Mucosa of stomach (tissue), 1 donor: ENCODE results near the gene SLC22A31.
"Not testable (repeated sequence)": the region's sequence is repeated elsewhere in the genome, so short reads cannot be mapped to it uniquely, and the experiment has no call there.

ENCODE experiments used
- H3K27me3 ChIP-seq: one replicate; pipeline ENCODE4 v1.7.0; 2013; ENCODE audit warnings: mild to moderate bottlenecking, low read length; ENCODE audit not compliant: control insufficient read depth, insufficient read depth
- H3K36me3 ChIP-seq: one replicate; pipeline ENCODE4 v1.7.0; 2013; ENCODE audit warnings: low read length; ENCODE audit not compliant: control insufficient read depth, insufficient read depth
- H3K4me1 ChIP-seq: one replicate; pipeline ENCODE4 v1.7.0; 2013; ENCODE audit warnings: mild to moderate bottlenecking, low read length; ENCODE audit not compliant: control insufficient read depth, insufficient read depth
- H3K4me3 ChIP-seq: one replicate; pipeline ENCODE4 v1.7.0; 2013; ENCODE audit warnings: low read length
- H3K9ac ChIP-seq: one replicate; pipeline ENCODE4 v1.7.0; 2013; ENCODE audit warnings: mild to moderate bottlenecking, low read length, moderate library complexity
- H3K9me3 ChIP-seq: one replicate; pipeline ENCODE4 v1.7.0; 2013; ENCODE audit warnings: mild to moderate bottlenecking, low read length, moderate library complexity; ENCODE audit not compliant: control insufficient read depth
- donor health status: Pancreatic carcinoma.

The SLC22A31 gene

DNA sequence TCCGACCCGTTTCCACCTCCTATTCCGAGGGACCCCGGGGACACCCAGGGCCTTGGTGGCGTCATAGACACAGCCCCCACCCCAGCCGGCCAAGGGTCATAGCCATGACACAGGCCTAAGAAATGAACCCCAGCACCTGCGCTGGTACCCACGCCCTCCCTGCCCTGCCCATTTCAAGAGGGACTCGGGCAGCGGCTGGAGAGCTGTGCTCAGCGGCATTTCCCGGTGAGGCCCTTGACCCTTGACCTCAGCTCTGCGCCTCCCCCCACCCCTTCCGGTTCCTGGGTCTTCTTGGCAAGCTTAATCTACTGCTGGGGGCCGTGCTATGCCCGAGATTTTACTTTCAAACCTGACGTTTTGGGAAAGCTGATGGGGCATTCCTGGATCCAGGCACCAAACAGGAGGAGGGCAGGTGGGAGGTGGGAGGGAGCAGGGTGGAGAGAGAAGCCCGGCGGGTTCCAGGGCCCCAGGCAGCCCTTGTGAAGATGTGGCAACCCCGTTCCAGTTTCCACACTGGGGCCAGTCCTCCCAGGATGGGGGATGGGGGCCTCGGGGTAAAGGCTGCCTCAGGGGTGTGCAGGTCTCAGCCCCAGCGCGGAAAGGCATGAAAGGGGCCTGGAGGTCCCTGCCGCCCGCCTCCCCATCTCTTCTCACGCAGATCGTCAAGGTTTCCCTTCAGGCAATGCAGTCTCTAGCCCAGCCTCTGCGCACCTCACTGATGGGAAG is at the start of gene SLC22A31:
Gene SLC22A31, minus strand, starts transcription at position 414 of the 726 bp plus-strand sequence. Its CDS starts 36 bp downstream, at position 378.
- H3K4me3 ChIP-seq: no peak within 1 kb of the TSS
- no peak within 1 kb of the TSS for H3K9ac ChIP-seq
- peaks cover 10% of the 10 kb centered on the region for H3K4me1 ChIP-seq
- peaks cover 45% of the 10 kb centered on the region for H3K27me3 ChIP-seq
- no peaks in the 10 kb centered on the region for H3K9me3 ChIP-seq
- H3K36me3 ChIP-seq: no peaks in the 10 kb centered on the region

- Histone ChIP-seq H3K36me3 (no peaks in the 10 kb centered on the region), H3K9ac (no peak overlapping the region), H3K4me3 (no peak overlapping the region)
These were observed 48.1 kb upstream of the SLC22A31 start for GRCh38 chr16:89248196-89248982.

DNA sequence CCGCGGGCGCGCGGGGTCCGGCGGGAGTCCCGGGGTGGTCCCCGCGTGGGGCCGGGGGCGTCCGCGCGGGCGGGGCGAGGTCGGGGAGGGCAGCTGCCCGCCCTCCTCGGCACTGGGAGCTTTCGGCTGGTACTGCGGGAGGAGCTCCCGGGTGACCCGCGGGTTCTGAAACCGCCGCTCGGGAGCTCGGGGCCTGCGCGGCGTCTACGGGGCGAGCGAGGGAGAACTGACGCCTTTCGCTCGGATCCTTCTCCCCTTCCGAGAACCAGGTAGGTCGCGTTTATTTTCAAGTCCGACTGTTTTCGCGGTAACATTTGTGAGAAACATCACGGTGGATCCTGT is 47.4 kb upstream of the SLC22A31 start:
- H3K4me1 ChIP-seq, H3K36me3 ChIP-seq, H3K27me3 ChIP-seq, H3K9me3 ChIP-seq, H3K4me3 ChIP-seq, H3K9ac ChIP-seq: not testable (repeated sequence)

More at GRCh38 chr16:89248196-89248982, 48.1 kb upstream of the SLC22A31 start:
- Histone ChIP-seq H3K9me3 (no peaks in the 10 kb centered on the region), H3K4me1 (peaks cover 8% of the 10 kb centered on the region), H3K27me3 (peaks cover 3% of the 10 kb centered on the region)

DNA sequence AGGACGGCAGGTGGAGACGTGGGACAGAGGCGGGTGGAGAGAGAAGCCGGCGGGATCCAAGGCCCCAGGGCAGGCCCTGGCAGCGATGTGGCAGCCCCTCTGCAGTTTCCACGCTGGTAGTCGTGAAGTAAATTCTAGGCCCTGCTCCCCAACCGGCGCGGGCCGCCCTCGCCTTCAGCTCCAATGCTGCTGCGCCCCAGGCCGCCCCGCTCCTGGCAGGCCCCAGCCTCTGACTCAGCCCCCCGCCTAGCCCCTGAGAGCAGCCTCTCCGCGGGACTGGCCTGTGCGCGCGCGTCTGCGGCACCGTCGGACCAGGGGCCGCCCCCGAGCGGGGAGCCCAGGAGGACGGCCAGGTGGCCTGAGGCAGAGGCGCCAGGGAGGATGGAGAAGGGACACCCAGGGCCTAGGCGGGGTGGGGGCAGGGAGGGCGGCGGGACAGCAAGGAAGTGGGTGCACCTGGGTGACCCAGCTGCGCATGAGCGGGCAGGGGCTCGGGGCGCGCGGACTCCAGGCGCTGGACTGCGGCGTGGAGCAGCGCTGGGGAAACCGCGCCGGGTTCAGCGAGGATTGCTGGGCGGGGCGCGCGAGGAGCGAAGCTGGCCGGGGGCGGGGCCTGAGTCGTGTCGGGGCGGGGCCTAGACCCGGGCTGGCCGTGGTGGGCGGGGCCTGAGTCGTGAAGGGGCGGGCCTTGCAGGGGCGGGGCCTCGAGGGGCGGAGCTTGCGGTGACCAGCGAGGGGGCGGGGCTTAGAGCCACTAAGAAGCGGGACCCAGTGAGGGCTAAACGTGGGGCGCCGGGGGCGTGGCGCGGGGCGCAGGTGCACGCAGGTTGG is 46.8 kb upstream of the SLC22A31 start:
- H3K9ac ChIP-seq: peak overlapping the region; percentile 28
- H3K9me3 ChIP-seq: no peaks in the 10 kb centered on the region
- H3K4me1 ChIP-seq: peaks cover 8% of the 10 kb centered on the region
- no peak overlapping the region for H3K4me3 ChIP-seq
- H3K36me3 ChIP-seq: no peaks in the 10 kb centered on the region
- H3K27me3 ChIP-seq: peaks cover 3% of the 10 kb centered on the region

- H3K9ac ChIP-seq: peak overlapping the region; percentile 28
- H3K4me1 ChIP-seq: peaks cover 8% of the 10 kb centered on the region
- H3K27me3 ChIP-seq: peaks cover 3% of the 10 kb centered on the region
- no peak overlapping the region for H3K4me3 ChIP-seq
- H3K36me3 ChIP-seq: no peaks in the 10 kb centered on the region
- no peaks in the 10 kb centered on the region for H3K9me3 ChIP-seq
These were observed 46.1 kb upstream of the SLC22A31 start for GRCh38 chr16:89246383-89246902.

- no peak overlapping the region for H3K9ac ChIP-seq
- H3K36me3 ChIP-seq: no peaks in the 10 kb centered on the region
- peaks cover 3% of the 10 kb centered on the region for H3K27me3 ChIP-seq
- H3K4me1 ChIP-seq: peaks cover 8% of the 10 kb centered on the region
- H3K9me3 ChIP-seq: no peaks in the 10 kb centered on the region
- H3K4me3 ChIP-seq: no peak overlapping the region
These were observed 44.4 kb upstream of the SLC22A31 start for GRCh38 chr16:89244754-89245153.

DNA sequence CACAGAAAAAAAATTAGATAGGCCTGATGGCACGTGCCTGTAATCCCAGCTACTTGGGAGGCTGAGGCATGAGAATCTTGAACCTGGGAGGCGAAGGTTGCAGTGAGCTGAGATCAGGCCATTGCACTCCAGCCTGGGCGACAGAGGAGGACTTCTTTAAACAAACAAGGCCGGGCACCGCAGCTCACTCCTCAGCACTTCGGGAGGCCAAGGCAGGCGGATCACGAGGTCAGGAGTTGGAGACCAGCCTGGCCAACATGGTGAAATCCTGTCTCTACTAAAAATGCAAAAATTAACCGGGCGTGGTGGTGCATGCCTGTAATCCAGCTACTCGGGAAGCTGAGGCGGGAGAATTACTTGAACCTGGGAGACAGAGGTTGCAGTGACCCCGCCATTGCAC is 43.9 kb upstream of the SLC22A31 start:
- not testable (repeated sequence) for H3K4me1 ChIP-seq, H3K36me3 ChIP-seq, H3K27me3 ChIP-seq, H3K4me3 ChIP-seq, H3K9ac ChIP-seq, H3K9me3 ChIP-seq

DNA sequence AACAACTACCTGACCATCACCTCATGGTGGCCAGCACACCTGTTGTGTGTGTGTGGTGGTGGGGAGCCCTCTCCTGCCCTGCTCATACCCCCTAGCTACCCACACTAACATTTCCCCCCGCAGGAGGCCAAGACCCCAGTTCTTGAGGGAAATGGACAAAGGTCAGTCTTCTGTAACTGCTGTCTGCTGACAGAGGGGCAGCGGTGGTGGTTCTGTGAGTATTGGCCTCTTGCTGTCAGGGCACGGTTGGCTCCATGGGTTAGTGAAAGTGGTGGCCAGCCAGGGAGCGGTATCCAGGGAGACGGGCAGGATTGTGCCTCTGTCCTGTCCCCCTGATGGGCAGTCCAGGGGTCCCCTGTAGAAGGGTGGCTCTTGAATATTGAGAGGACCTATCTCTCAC is 43.3 kb upstream of the SLC22A31 start:
- Histone ChIP-seq H3K4me3 (no peak overlapping the region), H3K36me3 (no peaks in the 10 kb centered on the region), H3K9ac (no peak overlapping the region), H3K27me3 (peaks cover 3% of the 10 kb centered on the region), H3K9me3 (no peaks in the 10 kb centered on the region), H3K4me1 (peaks cover 8% of the 10 kb centered on the region)

DNA sequence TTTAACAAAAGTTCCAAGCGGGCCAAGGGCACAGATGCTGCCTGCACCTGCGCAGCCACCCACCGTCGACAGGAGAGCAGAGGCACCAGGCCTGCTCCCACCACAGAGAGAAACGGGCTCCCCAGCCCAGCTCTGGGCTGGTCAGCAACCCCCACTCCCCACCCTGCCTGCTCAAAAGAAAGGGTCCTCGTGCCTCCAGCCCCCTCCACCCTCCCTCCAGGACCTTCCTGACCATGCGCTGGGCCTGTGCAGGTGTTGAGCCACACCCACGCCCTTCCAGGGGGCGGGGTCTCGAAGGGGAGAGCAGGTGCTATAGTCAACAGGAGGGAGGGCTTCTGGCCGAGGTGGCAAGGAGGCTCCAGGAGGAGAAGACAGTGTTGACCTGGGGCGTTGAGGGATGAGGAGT is 42.5 kb upstream of the SLC22A31 start:
- no peaks in the 10 kb centered on the region for H3K36me3 ChIP-seq
- H3K9me3 ChIP-seq: no peaks in the 10 kb centered on the region
- H3K4me1 ChIP-seq: peaks cover 8% of the 10 kb centered on the region

GRCh38 chr16:89241187-89242007 is 41.1 kb upstream of the SLC22A31 start:
- Histone ChIP-seq H3K9me3 (no peaks in the 10 kb centered on the region), H3K4me1 (no peaks in the 10 kb centered on the region), H3K4me3 (peak overlapping the region; percentile 75), H3K9ac (peak overlapping the region; percentile 97), H3K36me3 (no peaks in the 10 kb centered on the region), H3K27me3 (no peaks in the 10 kb centered on the region)

More for the DNA sequence above, 42.5 kb upstream of the SLC22A31 start:
- Histone ChIP-seq H3K27me3 (peaks cover 3% of the 10 kb centered on the region), H3K9ac (no peak overlapping the region), H3K4me3 (no peak overlapping the region)

DNA sequence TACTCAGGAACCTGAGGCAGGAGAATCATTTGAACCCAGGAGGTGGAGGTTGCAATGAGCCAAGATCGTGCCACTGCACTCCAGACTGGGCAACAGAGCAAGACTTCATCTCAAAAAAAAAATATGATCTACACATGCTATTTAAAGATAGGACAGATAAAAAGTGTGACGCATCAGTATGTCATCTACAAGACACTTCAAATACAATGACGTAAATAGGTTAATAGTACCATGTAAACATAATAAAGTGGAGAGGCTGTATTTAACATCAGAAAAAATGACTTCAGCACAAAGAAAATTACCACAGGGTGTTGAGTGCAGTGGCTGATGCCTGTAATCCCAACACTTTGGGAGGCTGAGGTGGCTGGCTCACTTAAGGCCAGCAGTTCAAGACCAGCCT is 37.4 kb upstream of the SLC22A31 start:
- Histone ChIP-seq H3K36me3 (no peaks in the 10 kb centered on the region), H3K9me3 (no peaks in the 10 kb centered on the region), H3K4me3 (no peak overlapping the region), H3K4me1 (no peaks in the 10 kb centered on the region), H3K27me3 (no peaks in the 10 kb centered on the region), H3K9ac (no peak overlapping the region)
